ENCODE measurements around the gene GAB3.

DNA sequence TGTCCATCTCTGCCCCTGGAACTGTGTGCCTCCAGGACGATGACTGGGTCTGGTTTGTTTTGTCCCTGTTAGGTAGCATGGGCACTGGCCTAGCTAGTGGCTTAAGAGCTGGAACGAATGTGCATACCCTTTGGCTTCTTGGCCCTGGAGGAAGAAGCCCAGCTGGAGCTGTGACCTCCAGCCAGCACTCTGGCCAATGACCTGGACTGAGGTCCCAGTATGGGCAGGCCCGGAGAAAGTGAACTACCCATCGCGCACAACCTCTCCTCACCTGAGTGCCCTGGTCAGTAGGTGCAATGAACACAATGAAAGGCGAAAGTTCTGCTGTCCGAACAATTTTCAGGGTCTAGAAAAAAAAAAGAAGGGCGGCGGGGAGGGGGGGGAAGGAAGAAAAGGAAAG is 30.1 kb upstream of the GAB3 start:
- no peak for TF ChIP-seq EZH2phosphoT487 (conservative IDR thresholded peaks at IDR 0.05; ENCODE audit: low read length)
- TF ChIP-seq, protein P1, sequence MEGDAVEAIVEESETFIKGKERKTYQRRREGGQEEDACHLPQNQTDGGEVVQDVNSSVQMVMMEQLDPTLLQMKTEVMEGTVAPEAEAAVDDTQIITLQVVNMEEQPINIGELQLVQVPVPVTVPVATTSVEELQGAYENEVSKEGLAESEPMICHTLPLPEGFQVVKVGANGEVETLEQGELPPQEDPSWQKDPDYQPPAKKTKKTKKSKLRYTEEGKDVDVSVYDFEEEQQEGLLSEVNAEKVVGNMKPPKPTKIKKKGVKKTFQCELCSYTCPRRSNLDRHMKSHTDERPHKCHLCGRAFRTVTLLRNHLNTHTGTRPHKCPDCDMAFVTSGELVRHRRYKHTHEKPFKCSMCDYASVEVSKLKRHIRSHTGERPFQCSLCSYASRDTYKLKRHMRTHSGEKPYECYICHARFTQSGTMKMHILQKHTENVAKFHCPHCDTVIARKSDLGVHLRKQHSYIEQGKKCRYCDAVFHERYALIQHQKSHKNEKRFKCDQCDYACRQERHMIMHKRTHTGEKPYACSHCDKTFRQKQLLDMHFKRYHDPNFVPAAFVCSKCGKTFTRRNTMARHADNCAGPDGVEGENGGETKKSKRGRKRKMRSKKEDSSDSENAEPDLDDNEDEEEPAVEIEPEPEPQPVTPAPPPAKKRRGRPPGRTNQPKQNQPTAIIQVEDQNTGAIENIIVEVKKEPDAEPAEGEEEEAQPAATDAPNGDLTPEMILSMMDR (IDR thresholded peaks at IDR 0.05; ENCODE audit: insufficient read depth, low read length, poor library complexity, severe bottlenecking), result no peak

Measured in SU-DHL-6 (cell line).